ENCODE data around the gene FRYL. TPM values are rescaled to one million over a fixed set of nuclear protein-coding genes. Genes with fewer than 3 reads are reported as not detected.
A peak's percentile ranks its signal among the peaks of the same experiment; 100 is the strongest.
"Not testable (repeated sequence)": the region's sequence is repeated elsewhere in the genome, so short reads cannot be mapped to it uniquely, and the experiment has no call there.

Gene FRYL
- total RNA-seq, 1 experiment from 2014 or later, result 53.9 TPM

DNA sequence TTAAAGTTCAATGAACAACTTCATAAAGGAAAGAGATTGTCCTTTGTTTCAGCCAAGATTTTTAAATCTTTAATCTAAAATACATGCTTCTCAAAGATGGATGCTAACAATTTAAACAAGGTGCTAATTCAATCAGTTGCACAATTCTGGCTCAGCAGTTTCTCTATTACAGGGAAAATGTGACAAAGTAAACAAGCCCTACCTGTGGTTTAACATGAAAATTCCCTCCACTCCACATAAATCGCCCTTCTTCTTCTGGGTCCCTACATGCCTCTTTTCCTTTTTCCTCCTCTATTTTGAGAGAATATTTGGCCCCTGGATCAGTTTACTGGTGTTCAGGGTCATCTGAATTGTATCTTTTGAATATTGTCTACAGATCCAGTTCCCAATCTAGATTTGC is 80.6 kb downstream of the FRYL start:
- H3K27me3 ChIP-seq (ENCODE audit: insufficient read depth, low read depth), result no peaks in the 10 kb centered on the region
- 0 out of 2 replicates have a peak, but pooled peaks cover 4% of the 10 kb centered on the region for H3K9me3 ChIP-seq (ENCODE audit: insufficient read depth, low read depth)
- peaks cover 44% of the 10 kb centered on the region for H3K79me2 ChIP-seq (ENCODE audit: low read depth)
- H3K4me1 ChIP-seq (replicated peaks; ENCODE audit: insufficient read depth), result peaks cover 51% of the 10 kb centered on the region
- H3K9me2 ChIP-seq (ENCODE audit: insufficient read depth), result no peaks in the 10 kb centered on the region
- intact Hi-C loops (cut with micrococcal nuclease; ENCODE audit: unreplicated experiment), result loop anchor here (2.0 to 10.0 kb wide), 4 partner anchors 27 to 575 kb away; partner anchors contain the start of gene OCIAD1
- no peaks in the 10 kb centered on the region for H4K20me1 ChIP-seq (ENCODE audit: insufficient read depth)
- peak in 1 of 2 experiments; percentile 78 for DNase-seq
- peaks cover 33% of the 10 kb centered on the region for H3F3A ChIP-seq (ENCODE audit: insufficient read depth, low read depth)
- H3K36me3 ChIP-seq (ENCODE audit: low read depth), result no peaks in the 10 kb centered on the region
- peak overlapping the region; percentile 89 for H3K27ac ChIP-seq
- ChIA-PET CTCF (no interaction called here), POLR2A (ENCODE audit: unreplicated experiment) (interaction anchor here (0.5 kb wide), 1 partner anchor 41 kb away, joined by 3 read pairs; no protein-coding TSS in a partner anchor)
- H2AFZ ChIP-seq, result no peak overlapping the region
- TF ChIP-seq, protein P1, sequence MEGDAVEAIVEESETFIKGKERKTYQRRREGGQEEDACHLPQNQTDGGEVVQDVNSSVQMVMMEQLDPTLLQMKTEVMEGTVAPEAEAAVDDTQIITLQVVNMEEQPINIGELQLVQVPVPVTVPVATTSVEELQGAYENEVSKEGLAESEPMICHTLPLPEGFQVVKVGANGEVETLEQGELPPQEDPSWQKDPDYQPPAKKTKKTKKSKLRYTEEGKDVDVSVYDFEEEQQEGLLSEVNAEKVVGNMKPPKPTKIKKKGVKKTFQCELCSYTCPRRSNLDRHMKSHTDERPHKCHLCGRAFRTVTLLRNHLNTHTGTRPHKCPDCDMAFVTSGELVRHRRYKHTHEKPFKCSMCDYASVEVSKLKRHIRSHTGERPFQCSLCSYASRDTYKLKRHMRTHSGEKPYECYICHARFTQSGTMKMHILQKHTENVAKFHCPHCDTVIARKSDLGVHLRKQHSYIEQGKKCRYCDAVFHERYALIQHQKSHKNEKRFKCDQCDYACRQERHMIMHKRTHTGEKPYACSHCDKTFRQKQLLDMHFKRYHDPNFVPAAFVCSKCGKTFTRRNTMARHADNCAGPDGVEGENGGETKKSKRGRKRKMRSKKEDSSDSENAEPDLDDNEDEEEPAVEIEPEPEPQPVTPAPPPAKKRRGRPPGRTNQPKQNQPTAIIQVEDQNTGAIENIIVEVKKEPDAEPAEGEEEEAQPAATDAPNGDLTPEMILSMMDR (conservative IDR thresholded peaks at IDR 0.05), result no peak
- no peak for TF ChIP-seq EZH2 (IDR thresholded peaks at IDR 0.05; ENCODE audit: low read depth)
- peak overlapping the region; percentile 92 for H3K4me2 ChIP-seq
- BruUV-seq (replicated peaks), result TSS peak; percentile 85
- peak overlapping the region; percentile 49; the same call in 1 of the 2 replicates for H3K4me3 ChIP-seq

GRCh38 chr4:48698029-48698971 is 81.8 kb downstream of the FRYL start:
- DNase-seq, result peak; percentile 76 to 90
- Histone ChIP-seq H2AFZ (no peak overlapping the region), H4K20me1 (ENCODE audit: insufficient read depth) (no peaks in the 10 kb centered on the region), H3K9me3 (ENCODE audit: insufficient read depth, low read depth) (0 out of 2 replicates have a peak, but pooled peaks cover 4% of the 10 kb centered on the region), H3K79me2 (ENCODE audit: low read depth) (peaks cover 52% of the 10 kb centered on the region), H3K27ac (peak overlapping the region; percentile 89), H3K4me3 (peak overlapping the region; percentile 49; the same call in 1 of the 2 replicates), H3F3A (ENCODE audit: insufficient read depth, low read depth) (peaks cover 33% of the 10 kb centered on the region), H3K27me3 (ENCODE audit: insufficient read depth, low read depth) (no peaks in the 10 kb centered on the region), H3K9me2 (ENCODE audit: insufficient read depth) (no peaks in the 10 kb centered on the region), H3K4me2 (peak overlapping the region; percentile 92), H3K36me3 (ENCODE audit: low read depth) (no peaks in the 10 kb centered on the region), H3K4me1 (replicated peaks; ENCODE audit: insufficient read depth) (peaks cover 48% of the 10 kb centered on the region)
- intact Hi-C loops (cut with micrococcal nuclease; ENCODE audit: unreplicated experiment), result loop anchor here (1.0 to 10.0 kb wide), 5 partner anchors 29 to 573 kb away; partner anchors contain the start of genes FRYL and OCIAD1
- ChIA-PET POLR2A (ENCODE audit: unreplicated experiment) (interaction anchor here (0.7 to 0.8 kb wide), 2 partner anchors 82 to 246 kb away, joined by 5 to 8 read pairs; no protein-coding TSS in a partner anchor), CTCF (no interaction called here)
- no peak for TF ChIP-seq EZH2 (IDR thresholded peaks at IDR 0.05; ENCODE audit: low read depth)
- TF ChIP-seq, protein P1 (conservative IDR thresholded peaks at IDR 0.05), result no peak
- BruUV-seq (replicated peaks), result no TSS peak

DNA sequence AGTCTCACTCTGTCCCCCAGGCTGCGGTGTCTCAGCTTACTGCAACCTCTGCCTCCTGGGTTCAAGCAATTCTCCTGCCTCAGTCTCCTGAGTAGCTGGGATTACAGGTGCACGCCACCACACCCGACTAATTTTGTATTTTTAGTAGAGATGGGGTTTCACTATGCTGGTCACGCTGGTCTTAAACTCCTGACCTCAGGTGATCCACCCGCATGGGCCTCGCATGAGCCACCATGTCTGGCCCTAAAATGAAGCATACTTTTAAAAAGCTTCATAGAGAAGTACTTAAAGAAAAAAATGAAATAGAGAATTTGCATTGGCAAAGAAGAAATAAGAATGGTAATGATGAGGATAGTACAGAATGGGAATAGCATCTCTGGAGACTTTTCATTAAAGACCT is 82.6 kb downstream of the FRYL start:
- H3K27me3 ChIP-seq (ENCODE audit: insufficient read depth, low read depth); H3K9me2 ChIP-seq (ENCODE audit: insufficient read depth); H4K20me1 ChIP-seq (ENCODE audit: insufficient read depth); H3K36me3 ChIP-seq (ENCODE audit: low read depth); DNase-seq; CTCF ChIA-PET; H3K9me3 ChIP-seq (ENCODE audit: insufficient read depth, low read depth); H2AFZ ChIP-seq; POLR2A ChIA-PET (ENCODE audit: unreplicated experiment); BruUV-seq (replicated peaks): not testable (repeated sequence)
- peaks cover 33% of the 10 kb centered on the region for H3F3A ChIP-seq (ENCODE audit: insufficient read depth, low read depth)
- H3K4me2 ChIP-seq, result peak overlapping the region; percentile 92
- peak overlapping the region; percentile 49; the same call in 1 of the 2 replicates for H3K4me3 ChIP-seq
- peaks cover 60% of the 10 kb centered on the region for H3K79me2 ChIP-seq (ENCODE audit: low read depth)
- intact Hi-C loops (cut with micrococcal nuclease; ENCODE audit: unreplicated experiment), result loop anchor here (10.0 kb wide), 1 partner anchor 573 kb away; no protein-coding TSS in a partner anchor
- peaks cover 47% of the 10 kb centered on the region for H3K4me1 ChIP-seq (replicated peaks; ENCODE audit: insufficient read depth)
- H3K27ac ChIP-seq, result peak overlapping the region; percentile 89

All from PC-9 (cell line).